ENCODE data around the gene FSTL4.
A peak's percentile ranks its signal among the peaks of the same experiment; 100 is the strongest.

Gene FSTL4

GRCh38 chr5:133361922-133362321 is 250.4 kb downstream of the FSTL4 start:
- DNase-seq: no peak

GRCh38 chr5:133360693-133361472 is 251.5 kb downstream of the FSTL4 start:
- DNase-seq: no peak

- no peak for DNase-seq
Observed at GRCh38 chr5:133359861-133360260, 252.5 kb downstream of the FSTL4 start.

- DNase-seq: no peak
Observed at GRCh38 chr5:133358271-133358670, 254.1 kb downstream of the FSTL4 start.

GRCh38 chr5:133357758-133358157 is 254.6 kb downstream of the FSTL4 start:
- DNase-seq: no peak

GRCh38 chr5:133356984-133357421 is 255.3 kb downstream of the FSTL4 start:
- no peak for DNase-seq

- DNase-seq: no peak
Observed at GRCh38 chr5:133356396-133356983, 255.9 kb downstream of the FSTL4 start.

- peak; percentile 9 for DNase-seq
Observed at GRCh38 chr5:133354323-133355185, 257.8 kb downstream of the FSTL4 start.

- no peak for DNase-seq
Observed at GRCh38 chr5:133353741-133354140, 258.6 kb downstream of the FSTL4 start.

- DNase-seq: no peak
Observed at GRCh38 chr5:133348406-133348805, 263.9 kb downstream of the FSTL4 start.

- DNase-seq: no peak
Observed at GRCh38 chr5:133347039-133347438, 265.3 kb downstream of the FSTL4 start.

GRCh38 chr5:133344266-133344665 is 268.1 kb downstream of the FSTL4 start:
- no peak for DNase-seq

GRCh38 chr5:133343196-133343595 is 269.1 kb downstream of the FSTL4 start:
- DNase-seq: no peak

GRCh38 chr5:133341915-133342710 is 270.2 kb downstream of the FSTL4 start:
- no peak for DNase-seq

- DNase-seq: no peak
Observed at GRCh38 chr5:133341296-133341695, 271.0 kb downstream of the FSTL4 start.

GRCh38 chr5:133340822-133341221 is 271.5 kb downstream of the FSTL4 start:
- no peak for DNase-seq

GRCh38 chr5:133340002-133340755 is 272.2 kb downstream of the FSTL4 start:
- DNase-seq: no peak

GRCh38 chr5:133338504-133339355 is 273.6 kb downstream of the FSTL4 start:
- DNase-seq: no peak

- DNase-seq: no peak
Observed at GRCh38 chr5:133337795-133338445, 274.4 kb downstream of the FSTL4 start.

- no peak for DNase-seq
Observed at GRCh38 chr5:133336969-133337410, 275.4 kb downstream of the FSTL4 start.
